Measurements from ENCODE around the gene FAM187B.

- no peak for TF ChIP-seq CTCF (IDR thresholded peaks at IDR 0.05; ENCODE audit: low read depth, low read length, poor library complexity, severe bottlenecking)
- TF ChIP-seq EZH2phosphoT487 (IDR thresholded peaks at IDR 0.05; ENCODE audit: borderline replicate concordance, low read length): no peak
These were observed 16.3 kb downstream of the FAM187B start for GRCh38 chr19:35212241-35212640.
